ENCODE results near the gene REC8. TPM values are rescaled to one million over a fixed set of nuclear protein-coding genes. Genes with fewer than 3 reads are reported as not detected.

REC8 gene
- total and polyA plus RNA-seq, 2 of the 13 experiments (the other 11 are each of a cell fraction or from before 2014, with no cell fraction given) = 3.4 to 14.7 TPM

- no peak for TF ChIP-seq NFE2L2 (IDR thresholded peaks at IDR 0.05; ENCODE audit: low read length)
- TF ChIP-seq MED8 (CRISPR knock-in tag; IDR thresholded peaks at IDR 0.05; ENCODE audit: insufficient replicate concordance) = peak; percentile 83
- no peak for TF ChIP-seq ZNF18 (CRISPR knock-in tag; IDR thresholded peaks at IDR 0.05; ENCODE audit: insufficient replicate concordance)
- peak; percentile 95 for TF ChIP-seq SALL1 (CRISPR knock-in tag; IDR thresholded peaks at IDR 0.05)
- TF ChIP-seq, protein P1, sequence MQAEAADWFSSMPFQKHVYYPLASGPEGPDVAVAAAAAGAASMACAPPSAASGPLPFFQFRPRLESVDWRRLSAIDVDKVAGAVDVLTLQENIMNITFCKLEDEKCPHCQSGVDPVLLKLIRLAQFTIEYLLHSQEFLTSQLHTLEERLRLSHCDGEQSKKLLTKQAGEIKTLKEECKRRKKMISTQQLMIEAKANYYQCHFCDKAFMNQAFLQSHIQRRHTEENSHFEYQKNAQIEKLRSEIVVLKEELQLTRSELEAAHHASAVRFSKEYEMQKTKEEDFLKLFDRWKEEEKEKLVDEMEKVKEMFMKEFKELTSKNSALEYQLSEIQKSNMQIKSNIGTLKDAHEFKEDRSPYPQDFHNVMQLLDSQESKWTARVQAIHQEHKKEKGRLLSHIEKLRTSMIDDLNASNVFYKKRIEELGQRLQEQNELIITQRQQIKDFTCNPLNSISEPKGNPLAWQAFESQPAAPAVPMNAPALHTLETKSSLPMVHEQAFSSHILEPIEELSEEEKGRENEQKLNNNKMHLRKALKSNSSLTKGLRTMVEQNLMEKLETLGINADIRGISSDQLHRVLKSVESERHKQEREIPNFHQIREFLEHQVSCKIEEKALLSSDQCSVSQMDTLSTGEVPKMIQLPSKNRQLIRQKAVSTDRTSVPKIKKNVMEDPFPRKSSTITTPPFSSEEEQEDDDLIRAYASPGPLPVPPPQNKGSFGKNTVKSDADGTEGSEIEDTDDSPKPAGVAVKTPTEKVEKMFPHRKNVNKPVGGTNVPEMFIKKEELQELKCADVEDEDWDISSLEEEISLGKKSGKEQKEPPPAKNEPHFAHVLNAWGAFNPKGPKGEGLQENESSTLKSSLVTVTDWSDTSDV (CRISPR knock-in tag; IDR thresholded peaks at IDR 0.05) = no peak
- TF ChIP-seq GATAD2A (CRISPR knock-in tag; IDR thresholded peaks at IDR 0.05) = peak; percentile 59; the same call in 1 of the 2 replicates
- TF ChIP-seq ATAD3A (CRISPR knock-in tag; IDR thresholded peaks at IDR 0.05) = 0 out of 2 replicates have a peak, but pooled peaks have one; percentile 62
- TF ChIP-seq ZNF644 (CRISPR knock-in tag; IDR thresholded peaks at IDR 0.05; ENCODE audit: low read depth) = peak; percentile 35; the same call in 1 of the 2 replicates
- TF ChIP-seq CEBPB (IDR thresholded peaks at IDR 0.05; ENCODE audit: borderline replicate concordance, low read depth, low read length) = no peak
- TF ChIP-seq GFI1 (CRISPR knock-in tag; IDR thresholded peaks at IDR 0.05; ENCODE audit: borderline replicate concordance) = no peak
- TF ChIP-seq, protein P2, sequence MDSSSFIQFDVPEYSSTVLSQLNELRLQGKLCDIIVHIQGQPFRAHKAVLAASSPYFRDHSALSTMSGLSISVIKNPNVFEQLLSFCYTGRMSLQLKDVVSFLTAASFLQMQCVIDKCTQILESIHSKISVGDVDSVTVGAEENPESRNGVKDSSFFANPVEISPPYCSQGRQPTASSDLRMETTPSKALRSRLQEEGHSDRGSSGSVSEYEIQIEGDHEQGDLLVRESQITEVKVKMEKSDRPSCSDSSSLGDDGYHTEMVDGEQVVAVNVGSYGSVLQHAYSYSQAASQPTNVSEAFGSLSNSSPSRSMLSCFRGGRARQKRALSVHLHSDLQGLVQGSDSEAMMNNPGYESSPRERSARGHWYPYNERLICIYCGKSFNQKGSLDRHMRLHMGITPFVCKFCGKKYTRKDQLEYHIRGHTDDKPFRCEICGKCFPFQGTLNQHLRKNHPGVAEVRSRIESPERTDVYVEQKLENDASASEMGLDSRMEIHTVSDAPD (CRISPR knock-in tag; IDR thresholded peaks at IDR 0.05) = no peak
- peak; percentile 36; the same call in 1 of the 2 replicates for TF ChIP-seq ZBTB26 (CRISPR knock-in tag; IDR thresholded peaks at IDR 0.05; ENCODE audit: borderline replicate concordance)
- TF ChIP-seq NR2F2 (IDR thresholded peaks at IDR 0.05; ENCODE audit: borderline replicate concordance, low read depth) = no peak
- peak; percentile 73 for TF ChIP-seq ZNF225 (CRISPR knock-in tag; IDR thresholded peaks at IDR 0.05)
- TF ChIP-seq ZNF235 (CRISPR knock-in tag; IDR thresholded peaks at IDR 0.05; ENCODE audit: borderline replicate concordance) = peak; percentile 96; the same call in 1 of the 2 replicates
- peak; percentile 35; the same call in 1 of the 2 replicates for TF ChIP-seq KLF9 (CRISPR knock-in tag; IDR thresholded peaks at IDR 0.05; ENCODE audit: low read depth)
- TF ChIP-seq, protein P3, sequence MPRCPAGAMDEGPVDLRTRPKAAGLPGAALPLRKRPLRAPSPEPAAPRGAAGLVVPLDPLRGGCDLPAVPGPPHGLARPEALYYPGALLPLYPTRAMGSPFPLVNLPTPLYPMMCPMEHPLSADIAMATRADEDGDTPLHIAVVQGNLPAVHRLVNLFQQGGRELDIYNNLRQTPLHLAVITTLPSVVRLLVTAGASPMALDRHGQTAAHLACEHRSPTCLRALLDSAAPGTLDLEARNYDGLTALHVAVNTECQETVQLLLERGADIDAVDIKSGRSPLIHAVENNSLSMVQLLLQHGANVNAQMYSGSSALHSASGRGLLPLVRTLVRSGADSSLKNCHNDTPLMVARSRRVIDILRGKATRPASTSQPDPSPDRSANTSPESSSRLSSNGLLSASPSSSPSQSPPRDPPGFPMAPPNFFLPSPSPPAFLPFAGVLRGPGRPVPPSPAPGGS (CRISPR knock-in tag; IDR thresholded peaks at IDR 0.05) = no peak; the same call in none of the 2 replicates
- no peak for TF ChIP-seq SP2 (CRISPR knock-in tag; IDR thresholded peaks at IDR 0.05)
- TF ChIP-seq MLLT10 (CRISPR knock-in tag; IDR thresholded peaks at IDR 0.05) = no peak
- TF ChIP-seq ZNF547 (CRISPR knock-in tag; IDR thresholded peaks at IDR 0.05) = peak; percentile 98
- peak; percentile 81 for TF ChIP-seq TAF15 (IDR thresholded peaks at IDR 0.05; ENCODE audit: low read depth, low read length, poor library complexity, severe bottlenecking)
Observed at GRCh38 chr14:24135834-24136683, 35.8 kb upstream of the REC8 start, which contains the start of gene PSME1 (continued).

All from HepG2 (cell line).